ENCODE data around the gene ULK2.
"Not testable (repeated sequence)": the region's sequence is repeated elsewhere in the genome, so short reads cannot be mapped to it uniquely, and the experiment has no call there.

The ULK2 gene

GRCh38 chr17:19768046-19768782 lies 99.5 kb downstream of the ULK2 start:
- DNase-seq (ENCODE audit: low read depth), result no peak
- no peak for TF ChIP-seq CTCF (IDR thresholded peaks at IDR 0.05; ENCODE audit: low read depth, low read length, missing control alignments)
- no peak overlapping the region for H3K4me3 ChIP-seq (ENCODE audit: low read depth, low read length)

- DNase-seq (ENCODE audit: low read depth), result no peak
- TF ChIP-seq CTCF (IDR thresholded peaks at IDR 0.05; ENCODE audit: low read depth, low read length, missing control alignments), result peak; percentile 98
- H3K4me3 ChIP-seq (ENCODE audit: low read depth, low read length), result no peak overlapping the region
Measured at GRCh38 chr17:19766421-19767270, 101.1 kb downstream of the ULK2 start.

- DNase-seq (ENCODE audit: low read depth), result no peak
- TF ChIP-seq CTCF (IDR thresholded peaks at IDR 0.05; ENCODE audit: low read depth, low read length, missing control alignments), result no peak
- H3K4me3 ChIP-seq (ENCODE audit: low read depth, low read length), result no peak overlapping the region
Measured at GRCh38 chr17:19766016-19766415, 101.7 kb downstream of the ULK2 start.

GRCh38 chr17:19763991-19764390 lies 103.7 kb downstream of the ULK2 start:
- DNase-seq (ENCODE audit: low read depth); H3K4me3 ChIP-seq (ENCODE audit: low read depth, low read length): not testable (repeated sequence)

GRCh38 chr17:19763416-19763815 lies 104.3 kb downstream of the ULK2 start:
- DNase-seq (ENCODE audit: low read depth), result no peak
- no peak for TF ChIP-seq CTCF (IDR thresholded peaks at IDR 0.05; ENCODE audit: low read depth, low read length, missing control alignments)
- H3K4me3 ChIP-seq (ENCODE audit: low read depth, low read length), result no peak overlapping the region

GRCh38 chr17:19762515-19762961 lies 105.2 kb downstream of the ULK2 start:
- TF ChIP-seq CTCF (IDR thresholded peaks at IDR 0.05; ENCODE audit: low read depth, low read length, missing control alignments), result peak; percentile 79
- no peak for DNase-seq (ENCODE audit: low read depth)
- H3K4me3 ChIP-seq (ENCODE audit: low read depth, low read length), result no peak overlapping the region

- no peak overlapping the region for H3K4me3 ChIP-seq (ENCODE audit: low read depth, low read length)
- no peak for TF ChIP-seq CTCF (IDR thresholded peaks at IDR 0.05; ENCODE audit: low read depth, low read length, missing control alignments)
- DNase-seq (ENCODE audit: low read depth), result no peak
Measured at GRCh38 chr17:19760746-19761145, 107.0 kb downstream of the ULK2 start.

Data from GM12864 (cell line).